Subcutaneous abdominal adipose tissue (tissue), 5 donors: ENCODE results near the gene PTPRM.

ENCODE experiments used
- H3K27ac ChIP-seq: one replicate; pipeline ENCODE4 v1.7.0; 2013; ENCODE audit warnings: low read depth, mild to moderate bottlenecking, inconsistent platforms, low read length, moderate library complexity
- H3K27me3 ChIP-seq, 5 donors: one replicate each; pipeline ENCODE4 v1.7.0; 2013; ENCODE audit warnings: low read length in 5 of 5, inconsistent platforms in 1 of 5; ENCODE audit not compliant: control insufficient read depth in 5 of 5, insufficient read depth in 4 of 5
- H3K36me3 ChIP-seq, 5 donors: one replicate each; pipeline ENCODE4 v1.7.0; 2013; ENCODE audit warnings: low read length in 5 of 5; ENCODE audit not compliant: control insufficient read depth in 5 of 5, insufficient read depth in 5 of 5
- H3K4me1 ChIP-seq, 5 donors: one replicate each; pipeline ENCODE4 v1.7.0; 2013; ENCODE audit warnings: low read length in 5 of 5, mild to moderate bottlenecking in 3 of 5, moderate library complexity in 1 of 5; ENCODE audit not compliant: control insufficient read depth in 5 of 5, insufficient read depth in 5 of 5
- H3K4me3 ChIP-seq, 5 donors: one replicate each; pipeline ENCODE4 v1.7.0; 2013; ENCODE audit warnings: low read length in 5 of 5, low read depth in 1 of 5
- H3K9ac ChIP-seq, 5 donors: one replicate each; pipeline ENCODE4 v1.7.0; 2013; ENCODE audit warnings: low read length in 5 of 5, mild to moderate bottlenecking in 4 of 5, moderate library complexity in 3 of 5
- H3K9me3 ChIP-seq, 5 donors: one replicate each; pipeline ENCODE4 v1.7.0; 2013; ENCODE audit warnings: low read length in 5 of 5; ENCODE audit not compliant: control insufficient read depth in 5 of 5
- donor health status: healthy.
- donor health status: healthy.
- donor health status: healthy.
- donor health status: healthy.
- donor health status: healthy.

The PTPRM gene

GRCh38 chr18:8290435-8290834 lies 723.3 kb downstream of the PTPRM start:
- no peak overlapping the region for H3K27ac ChIP-seq
- H3K4me3 ChIP-seq: no peak overlapping the region
- H3K9ac ChIP-seq: no peak overlapping the region
- H3K27me3 ChIP-seq: no peaks in the 10 kb centered on the region
- H3K36me3 ChIP-seq: peaks cover 0 to 5% (median 3%) of the 10 kb centered on the region in 5 donors
- peaks cover 4 to 12% (median 8%) of the 10 kb centered on the region in 5 donors for H3K4me1 ChIP-seq
- no peaks in the 10 kb centered on the region for H3K9me3 ChIP-seq

- H3K27ac ChIP-seq: no peak overlapping the region
- H3K9me3 ChIP-seq: no peaks in the 10 kb centered on the region
- no peaks in the 10 kb centered on the region for H3K27me3 ChIP-seq
- peaks cover 4 to 12% (median 8%) of the 10 kb centered on the region in 5 donors for H3K4me1 ChIP-seq
- H3K4me3 ChIP-seq: no peak overlapping the region
- H3K9ac ChIP-seq: no peak overlapping the region
- H3K36me3 ChIP-seq: peaks cover 0 to 5% (median 3%) of the 10 kb centered on the region in 5 donors
Observed at GRCh38 chr18:8290913-8291312, 723.8 kb downstream of the PTPRM start.

- H3K27ac ChIP-seq: no peak overlapping the region
- H3K9ac ChIP-seq: no peak overlapping the region
- H3K4me1 ChIP-seq: peaks cover 4 to 12% (median 8%) of the 10 kb centered on the region in 5 donors
- no peak overlapping the region for H3K4me3 ChIP-seq
- H3K27me3 ChIP-seq: no peaks in the 10 kb centered on the region
- no peaks in the 10 kb centered on the region for H3K9me3 ChIP-seq
- H3K36me3 ChIP-seq: peaks cover 10 to 24% (median 21%) of the 10 kb centered on the region in 5 donors
Observed at GRCh38 chr18:8293184-8293583, 726.1 kb downstream of the PTPRM start.

- no peaks in the 10 kb centered on the region for H3K9me3 ChIP-seq
- H3K4me1 ChIP-seq: no peaks in the 10 kb centered on the region
- no peak overlapping the region for H3K4me3 ChIP-seq
- no peak overlapping the region for H3K9ac ChIP-seq
- peaks cover 13 to 31% (median 24%) of the 10 kb centered on the region in 5 donors for H3K36me3 ChIP-seq
- no peak overlapping the region for H3K27ac ChIP-seq
- H3K27me3 ChIP-seq: no peaks in the 10 kb centered on the region
Observed at GRCh38 chr18:8296886-8297616, 729.9 kb downstream of the PTPRM start.

GRCh38 chr18:8298186-8298585 lies 731.1 kb downstream of the PTPRM start:
- Histone ChIP-seq H3K4me1 (no peaks in the 10 kb centered on the region), H3K27ac (no peak overlapping the region), H3K4me3 (no peak overlapping the region), H3K36me3 (peaks cover 13 to 35% (median 24%) of the 10 kb centered on the region in 5 donors), H3K27me3 (no peaks in the 10 kb centered on the region), H3K9ac (no peak overlapping the region), H3K9me3 (no peaks in the 10 kb centered on the region)

GRCh38 chr18:8299054-8299980 lies 732.2 kb downstream of the PTPRM start:
- no peaks in the 10 kb centered on the region for H3K27me3 ChIP-seq
- H3K9me3 ChIP-seq: no peaks in the 10 kb centered on the region
- no peaks in the 10 kb centered on the region for H3K4me1 ChIP-seq
- no peak overlapping the region for H3K27ac ChIP-seq
- H3K4me3 ChIP-seq: no peak overlapping the region
- H3K9ac ChIP-seq: no peak overlapping the region
- peaks cover 13 to 39% (median 24%) of the 10 kb centered on the region in 5 donors for H3K36me3 ChIP-seq

- Histone ChIP-seq H3K27me3 (no peaks in the 10 kb centered on the region), H3K36me3 (peaks cover 13 to 34% (median 22%) of the 10 kb centered on the region in 5 donors), H3K27ac (no peak overlapping the region), H3K4me3 (no peak overlapping the region), H3K9ac (no peak overlapping the region), H3K9me3 (no peaks in the 10 kb centered on the region), H3K4me1 (no peaks in the 10 kb centered on the region)
Observed at GRCh38 chr18:8300751-8301410, 733.8 kb downstream of the PTPRM start.

GRCh38 chr18:8301427-8302172 lies 734.5 kb downstream of the PTPRM start:
- no peak overlapping the region for H3K4me3 ChIP-seq
- no peaks in the 10 kb centered on the region for H3K4me1 ChIP-seq
- H3K9me3 ChIP-seq: no peaks in the 10 kb centered on the region
- no peak overlapping the region for H3K27ac ChIP-seq
- peaks cover 8 to 29% (median 17%) of the 10 kb centered on the region in 5 donors for H3K36me3 ChIP-seq
- no peak overlapping the region for H3K9ac ChIP-seq
- no peaks in the 10 kb centered on the region for H3K27me3 ChIP-seq

- Histone ChIP-seq H3K9ac (no peak overlapping the region), H3K36me3 (peaks cover 2 to 14% (median 3%) of the 10 kb centered on the region in 5 donors), H3K9me3 (no peaks in the 10 kb centered on the region), H3K27me3 (no peaks in the 10 kb centered on the region), H3K27ac (no peak overlapping the region), H3K4me3 (no peak overlapping the region), H3K4me1 (no peaks in the 10 kb centered on the region)
Observed at GRCh38 chr18:8303151-8303755, 736.1 kb downstream of the PTPRM start.
